SK-N-SH treated with all-trans-retinoic acid at 6 μM for 48 hours (cell line): ENCODE results near the gene SIL1.

ENCODE experiments used
- BACH2 ChIP-seq: fragments of 250-450 bp; sonication (Bioruptor Pico); IDR thresholded peaks from 2 replicates; pipeline ENCODE4 v1.9.0; 2021; ENCODE audit warnings: mild to moderate bottlenecking, borderline replicate concordance
- PPARA ChIP-seq: fragments of 250-450 bp; sonication (Bioruptor Pico); IDR thresholded peaks from 2 replicates; pipeline ENCODE4 v1.5.0; 2020; ENCODE audit warnings: mild to moderate bottlenecking, borderline replicate concordance

DNA sequence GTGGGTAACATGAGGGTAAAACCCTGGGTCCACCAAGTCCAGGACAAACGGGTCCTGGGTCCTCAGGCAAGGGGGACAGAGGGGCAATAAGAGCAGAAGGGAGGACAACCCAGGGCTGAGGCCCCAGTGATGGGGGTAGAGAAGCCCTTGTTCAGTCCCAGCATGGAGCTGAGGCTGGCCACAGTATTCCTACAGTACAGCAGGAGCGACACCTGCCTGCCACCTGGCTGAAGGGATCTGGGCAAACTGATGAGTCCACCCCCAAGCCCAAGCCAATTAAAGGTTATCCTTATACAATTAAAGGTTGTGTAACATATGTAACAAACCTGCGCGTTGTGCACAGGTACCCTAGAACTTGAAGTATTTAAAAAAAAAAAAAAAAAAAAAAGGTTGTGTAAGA, 225.3 kb downstream of the SIL1 start:
- TF ChIP-seq PPARA (no peak), BACH2 (CRISPR knock-in tag) (no peak)
